ENCODE data around the gene ANOS1.

DNA sequence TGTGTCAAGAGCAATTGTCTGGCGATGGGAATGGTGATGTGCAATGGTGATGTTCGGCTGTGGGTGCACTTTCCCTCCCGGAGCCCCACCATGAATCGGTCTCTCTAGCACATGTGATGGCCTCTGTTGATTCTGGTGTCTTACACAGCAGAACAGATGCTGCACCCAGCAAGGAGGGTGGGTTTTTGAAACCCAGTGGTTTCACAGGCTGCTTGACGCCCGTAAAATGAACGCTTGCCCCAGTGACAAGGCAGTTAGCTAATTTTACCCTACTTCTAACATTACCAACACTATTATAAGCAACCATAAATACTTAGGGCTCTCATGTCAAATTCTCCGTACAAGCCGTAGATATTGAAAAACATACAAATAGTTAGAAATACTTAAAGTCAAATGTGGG lies 5.9 kb upstream of the ANOS1 start:
- TF ChIP-seq, protein P1, sequence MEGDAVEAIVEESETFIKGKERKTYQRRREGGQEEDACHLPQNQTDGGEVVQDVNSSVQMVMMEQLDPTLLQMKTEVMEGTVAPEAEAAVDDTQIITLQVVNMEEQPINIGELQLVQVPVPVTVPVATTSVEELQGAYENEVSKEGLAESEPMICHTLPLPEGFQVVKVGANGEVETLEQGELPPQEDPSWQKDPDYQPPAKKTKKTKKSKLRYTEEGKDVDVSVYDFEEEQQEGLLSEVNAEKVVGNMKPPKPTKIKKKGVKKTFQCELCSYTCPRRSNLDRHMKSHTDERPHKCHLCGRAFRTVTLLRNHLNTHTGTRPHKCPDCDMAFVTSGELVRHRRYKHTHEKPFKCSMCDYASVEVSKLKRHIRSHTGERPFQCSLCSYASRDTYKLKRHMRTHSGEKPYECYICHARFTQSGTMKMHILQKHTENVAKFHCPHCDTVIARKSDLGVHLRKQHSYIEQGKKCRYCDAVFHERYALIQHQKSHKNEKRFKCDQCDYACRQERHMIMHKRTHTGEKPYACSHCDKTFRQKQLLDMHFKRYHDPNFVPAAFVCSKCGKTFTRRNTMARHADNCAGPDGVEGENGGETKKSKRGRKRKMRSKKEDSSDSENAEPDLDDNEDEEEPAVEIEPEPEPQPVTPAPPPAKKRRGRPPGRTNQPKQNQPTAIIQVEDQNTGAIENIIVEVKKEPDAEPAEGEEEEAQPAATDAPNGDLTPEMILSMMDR (IDR thresholded peaks at IDR 0.05; ENCODE audit: insufficient read depth, low read length, poor library complexity, severe bottlenecking), result no peak
- TF ChIP-seq EZH2phosphoT487 (conservative IDR thresholded peaks at IDR 0.05; ENCODE audit: low read length), result no peak
